Measurements from ENCODE around the gene DUSP16.
"Not testable (repeated sequence)": the region's sequence is repeated elsewhere in the genome, so short reads cannot be mapped to it uniquely, and the experiment has no call there.

The DUSP16 gene

GRCh38 chr12:12520273-12520672 is 42.4 kb downstream of the DUSP16 start:
- no peak for DNase-seq (ENCODE audit: low read depth)

GRCh38 chr12:12519354-12519998 is 43.2 kb downstream of the DUSP16 start:
- no peak for DNase-seq (ENCODE audit: low read depth)

GRCh38 chr12:12518919-12519318 is 43.7 kb downstream of the DUSP16 start:
- DNase-seq (ENCODE audit: low read depth): no peak

GRCh38 chr12:12518464-12518845 is 44.2 kb downstream of the DUSP16 start:
- DNase-seq (ENCODE audit: low read depth): no peak

- DNase-seq (ENCODE audit: low read depth): no peak
Observed at GRCh38 chr12:12513416-12514006, 49.2 kb downstream of the DUSP16 start.

GRCh38 chr12:12511895-12512711 is 50.6 kb downstream of the DUSP16 start:
- DNase-seq (ENCODE audit: low read depth): no peak

- no peak for DNase-seq (ENCODE audit: low read depth)
Observed at GRCh38 chr12:12511021-12511783, 51.5 kb downstream of the DUSP16 start.

GRCh38 chr12:12510551-12510950 is 52.1 kb downstream of the DUSP16 start:
- DNase-seq (ENCODE audit: low read depth): no peak

GRCh38 chr12:12510141-12510540 is 52.5 kb downstream of the DUSP16 start:
- no peak for DNase-seq (ENCODE audit: low read depth)

GRCh38 chr12:12508612-12509011 is 54.1 kb downstream of the DUSP16 start:
- DNase-seq (ENCODE audit: low read depth): no peak

- DNase-seq (ENCODE audit: low read depth): no peak
Observed at GRCh38 chr12:12507121-12507520, 55.5 kb downstream of the DUSP16 start.

- DNase-seq (ENCODE audit: low read depth): no peak
Observed at GRCh38 chr12:12506496-12506890, 56.2 kb downstream of the DUSP16 start.

GRCh38 chr12:12505544-12506495 is 56.8 kb downstream of the DUSP16 start:
- DNase-seq (ENCODE audit: low read depth): no peak

GRCh38 chr12:12503384-12504078 is 59.1 kb downstream of the DUSP16 start:
- no peak for DNase-seq (ENCODE audit: low read depth)

GRCh38 chr12:12502815-12503151 is 59.9 kb downstream of the DUSP16 start:
- DNase-seq (ENCODE audit: low read depth): no peak

- not testable (repeated sequence) for DNase-seq (ENCODE audit: low read depth)
Observed at GRCh38 chr12:12502130-12502814, 60.4 kb downstream of the DUSP16 start.

- no peak for DNase-seq (ENCODE audit: low read depth)
Observed at GRCh38 chr12:12501121-12501520, 61.5 kb downstream of the DUSP16 start.

- DNase-seq (ENCODE audit: low read depth): no peak
Observed at GRCh38 chr12:12499909-12500604, 62.6 kb downstream of the DUSP16 start.

GRCh38 chr12:12498210-12498609 is 64.5 kb downstream of the DUSP16 start:
- DNase-seq (ENCODE audit: low read depth): no peak

- no peak for DNase-seq (ENCODE audit: low read depth)
Observed at GRCh38 chr12:12495536-12495935, 67.1 kb downstream of the DUSP16 start.

Data from stimulated activated CD8-positive, alpha-beta memory T cell treated with anti-CD3 and anti-CD28 coated beads, Interleukin-15, amount 100 ng/mL, for 1 hour (primary cell).